ENCODE measurements around the gene ZNF569.
"Not testable (repeated sequence)": the region's sequence is repeated elsewhere in the genome, so short reads cannot be mapped to it uniquely, and the experiment has no call there.

The ZNF569 gene

DNA sequence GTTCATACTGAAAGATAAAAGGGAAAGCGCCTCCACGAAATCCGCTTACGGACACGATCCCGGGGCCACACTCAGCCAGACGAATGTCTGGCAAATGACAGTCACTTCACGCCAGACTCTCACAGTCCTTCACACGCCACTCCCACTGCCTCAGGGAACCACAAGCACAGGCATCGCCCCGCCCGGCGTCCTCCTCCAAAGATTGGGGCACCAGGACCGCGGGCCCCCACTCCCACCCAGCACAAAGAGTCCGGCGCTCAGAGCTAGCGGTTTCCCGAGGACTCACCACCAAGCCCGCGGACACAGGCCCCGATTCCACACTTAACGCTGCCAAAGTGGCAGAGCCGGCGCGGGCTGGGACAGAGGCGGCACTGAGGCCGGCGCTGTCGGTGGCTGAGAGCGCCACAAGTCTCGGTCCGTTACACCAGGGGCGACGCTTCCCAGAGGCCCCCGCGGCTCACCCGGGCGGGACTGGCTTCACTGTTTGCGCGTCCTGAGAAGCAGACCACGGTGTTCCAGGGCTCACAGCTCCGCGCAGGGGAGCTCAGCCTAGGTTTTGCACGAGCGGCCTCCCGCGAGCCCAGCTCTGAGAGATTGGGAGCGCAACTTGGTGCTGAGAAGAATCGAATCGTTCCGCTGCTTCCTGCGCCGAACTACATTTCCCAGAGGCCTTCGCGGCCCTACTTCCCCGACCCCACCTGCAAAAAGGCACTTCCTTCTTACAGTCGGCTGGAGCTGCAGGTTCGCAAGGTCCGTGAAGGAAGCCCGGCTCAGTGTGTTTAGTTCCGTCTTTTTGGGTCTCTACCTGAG is at the start of gene ZNF569:
Gene ZNF569, minus strand, starts transcription at position 647 of the 810 bp plus-strand sequence. CDS start 22,523 bp downstream, outside the sequence.
- DNase-seq = peak; percentile 87

DNA sequence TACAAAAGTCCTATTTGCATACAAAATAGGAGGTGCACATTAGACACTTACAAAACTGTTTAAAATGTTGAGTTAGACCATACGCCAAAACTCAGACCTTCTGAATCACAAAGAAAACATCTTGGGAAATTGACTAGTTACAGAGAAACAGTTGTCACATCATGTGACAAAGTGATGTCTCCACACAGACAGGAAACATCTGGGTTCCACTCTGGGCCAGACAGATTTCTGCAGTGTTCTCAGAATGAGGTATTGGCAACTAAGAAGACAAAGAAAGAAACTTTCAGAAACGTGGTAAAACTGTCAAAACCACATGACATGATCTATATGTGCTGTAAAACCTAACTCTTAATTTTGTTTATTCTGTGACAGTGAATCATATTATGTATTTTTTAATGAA is 46.2 kb upstream of the ZNF569 start:
- DNase-seq = no peak

DNA sequence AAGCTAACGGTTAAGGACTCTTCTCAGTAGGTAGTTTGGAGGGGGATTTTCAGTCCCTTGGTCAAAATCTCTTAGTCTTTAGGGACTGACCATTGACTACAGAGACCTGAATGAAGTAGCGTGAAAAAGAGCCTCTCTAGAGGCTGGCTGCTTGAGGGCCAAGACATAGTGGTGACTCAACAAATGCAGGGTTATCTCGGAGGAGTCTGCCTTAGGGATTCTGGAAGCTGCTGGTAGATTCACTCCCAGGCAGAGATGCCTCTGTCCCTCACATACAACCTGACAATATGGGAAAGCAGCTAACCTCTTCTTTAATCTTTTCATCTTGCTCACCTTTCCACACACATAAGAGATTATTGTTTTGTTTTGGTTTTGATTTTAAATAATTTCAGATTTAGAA is 44.6 kb upstream of the ZNF569 start:
- DNase-seq = no peak

DNA sequence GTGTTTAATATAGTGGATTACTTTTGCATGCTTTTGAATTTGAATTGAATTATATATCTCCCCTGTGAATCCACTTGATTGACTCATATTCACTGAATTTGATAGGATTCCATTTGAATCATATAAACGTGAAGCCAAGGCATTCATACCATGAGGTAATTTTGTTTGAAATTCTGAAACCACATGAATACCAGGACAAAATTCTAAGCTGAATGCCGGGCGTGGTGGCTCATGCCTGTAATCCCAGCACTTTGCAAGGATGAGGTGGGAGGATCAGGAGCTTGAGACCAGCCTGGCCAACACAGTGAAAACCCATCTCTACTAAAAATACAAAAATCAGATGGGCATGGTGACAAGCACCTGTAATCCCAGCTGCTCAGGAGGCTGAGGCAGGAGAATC is 43.9 kb upstream of the ZNF569 start:
- DNase-seq = no peak

DNA sequence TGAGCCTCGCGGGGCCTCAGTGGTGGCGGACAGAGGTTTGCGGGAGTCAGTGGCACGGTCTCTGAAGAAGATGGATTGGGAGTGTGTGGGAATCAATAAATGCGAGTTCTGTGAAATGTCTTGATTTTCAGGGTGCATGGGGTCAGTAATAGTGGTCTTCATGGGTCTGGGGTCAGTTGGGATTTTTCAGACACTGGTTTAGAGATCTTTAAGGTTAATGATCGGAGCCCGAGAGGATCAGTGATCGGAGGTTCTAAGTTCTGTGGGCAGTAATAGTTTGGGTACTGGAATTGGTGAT is 39.9 kb upstream of the ZNF569 start:
- no peak for DNase-seq

DNA sequence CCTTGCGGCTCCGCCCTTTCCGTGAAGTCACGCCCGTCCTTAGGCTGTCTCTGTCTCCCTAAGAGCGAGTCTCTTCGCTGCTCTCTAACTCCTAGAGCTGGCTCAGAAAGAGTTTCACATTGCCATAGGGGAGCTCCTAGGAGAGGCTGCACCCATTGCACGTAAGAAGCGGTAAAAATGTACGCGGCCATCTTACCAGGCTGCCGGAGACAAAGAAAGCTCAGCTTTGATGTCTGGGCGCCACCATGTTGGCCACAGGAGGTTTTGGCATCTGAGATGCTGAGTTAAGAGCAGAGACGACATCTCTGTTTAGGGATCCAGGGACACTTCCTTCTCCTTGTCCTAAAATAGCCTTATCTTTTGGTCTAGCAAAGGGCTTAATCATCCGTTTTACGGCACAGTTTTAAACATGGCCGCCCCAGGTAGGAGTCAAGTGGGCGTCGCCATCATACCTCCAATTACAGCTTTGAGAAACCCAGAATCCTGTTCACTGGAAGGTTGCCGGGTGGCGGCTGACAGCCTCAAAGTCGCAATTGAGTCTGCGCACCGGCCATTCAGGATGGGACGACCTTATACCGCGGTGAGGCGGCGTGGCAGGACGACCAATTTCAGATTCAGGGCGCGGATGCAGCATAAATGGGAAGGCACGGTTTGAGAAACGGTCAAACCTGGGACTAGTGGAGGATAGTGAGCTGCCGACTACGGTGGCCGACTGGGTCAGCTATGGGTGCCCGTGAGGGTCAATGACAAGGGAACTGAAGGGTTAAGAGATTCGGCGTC is 39.3 kb upstream of the ZNF569 start, which contains the start of gene ZNF793:
Gene ZNF793, plus strand, starts transcription at position 553 of the 780 bp plus-strand sequence. CDS start 16,501 bp downstream, outside the sequence.
- peak; percentile 82 for DNase-seq

DNA sequence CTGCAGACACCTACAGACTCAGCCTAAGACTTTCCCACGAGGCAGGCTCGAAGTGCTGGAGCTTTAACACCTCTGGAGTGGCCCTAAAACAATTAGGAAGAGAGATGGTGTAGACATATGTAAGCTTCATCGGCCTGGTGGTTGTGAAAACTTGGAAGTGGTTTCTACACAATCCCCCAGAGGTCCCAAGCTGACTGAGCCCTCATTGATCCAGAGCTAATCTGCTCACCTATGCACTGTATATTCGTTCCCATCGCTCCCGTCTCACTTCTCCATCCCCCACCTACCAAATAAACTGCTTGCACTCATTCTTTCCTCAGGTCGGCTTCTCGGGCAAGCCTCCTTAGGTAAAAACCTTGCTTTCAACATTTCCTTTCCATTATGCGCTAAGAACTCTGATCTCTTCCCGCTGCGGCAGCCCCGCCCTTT is 38.7 kb upstream of the ZNF569 start:
- no peak for DNase-seq

DNA sequence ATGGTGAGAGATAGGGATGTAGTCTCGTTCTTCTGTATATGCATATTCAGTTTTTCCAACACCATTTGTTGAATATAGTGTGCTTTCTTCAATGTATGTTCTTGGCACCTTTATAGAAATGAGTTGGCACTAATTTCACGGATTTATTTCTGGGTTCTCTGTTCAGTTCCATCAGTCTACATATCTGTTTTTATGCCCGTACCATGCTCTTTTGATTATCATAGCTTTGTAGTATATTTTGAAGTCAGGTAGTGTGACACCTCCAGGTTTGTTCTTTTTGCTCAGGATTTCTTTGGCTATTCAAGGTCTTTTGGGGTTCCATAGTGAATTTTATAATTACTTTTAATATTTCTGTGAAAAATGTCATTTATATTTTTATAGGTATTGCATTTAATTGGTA is 25.0 kb upstream of the ZNF569 start:
- DNase-seq = no peak

DNA sequence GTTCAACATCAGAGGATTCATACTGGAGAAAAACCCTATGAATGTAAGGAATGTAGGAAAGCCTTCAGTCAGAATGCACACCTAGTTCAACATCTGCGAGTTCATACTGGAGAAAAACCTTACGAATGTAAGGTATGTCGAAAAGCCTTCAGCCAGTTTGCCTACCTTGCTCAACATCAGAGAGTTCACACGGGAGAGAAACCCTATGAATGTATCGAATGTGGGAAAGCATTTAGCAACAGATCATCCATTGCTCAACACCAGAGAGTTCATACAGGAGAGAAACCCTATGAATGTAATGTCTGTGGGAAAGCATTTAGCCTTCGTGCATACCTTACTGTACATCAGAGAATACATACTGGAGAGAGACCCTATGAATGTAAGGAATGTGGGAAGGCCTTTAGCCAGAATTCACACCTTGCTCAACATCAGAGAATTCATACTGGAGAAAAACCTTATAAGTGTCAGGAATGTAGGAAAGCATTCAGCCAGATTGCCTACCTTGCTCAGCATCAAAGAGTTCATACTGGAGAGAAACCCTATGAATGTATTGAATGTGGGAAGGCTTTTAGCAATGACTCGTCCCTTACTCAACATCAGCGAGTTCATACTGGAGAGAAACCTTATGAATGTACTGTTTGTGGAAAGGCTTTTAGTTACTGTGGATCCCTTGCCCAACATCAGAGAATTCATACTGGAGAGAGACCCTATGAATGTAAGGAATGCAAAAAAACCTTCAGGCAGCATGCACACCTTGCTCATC is 17.3 kb upstream of the ZNF569 start:
- no peak for DNase-seq

DNA sequence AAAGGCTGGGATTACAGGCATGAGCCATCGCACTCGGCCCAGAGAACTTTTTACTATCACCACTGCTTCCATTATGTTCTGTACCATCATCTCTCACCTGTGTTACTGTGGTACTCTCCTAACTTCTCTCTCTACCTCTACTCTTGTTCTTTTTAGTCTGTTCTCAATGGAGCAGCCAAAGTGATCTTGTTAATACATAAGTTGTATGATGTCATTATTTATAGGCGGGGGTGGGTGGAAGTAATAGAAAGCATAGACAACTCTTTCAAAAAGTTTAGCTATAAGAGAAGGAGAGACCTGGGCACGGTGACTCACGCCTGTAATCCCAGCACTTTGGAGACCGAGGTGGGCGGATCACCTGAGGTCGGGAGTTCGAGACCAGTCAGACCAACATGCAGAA is 4.9 kb upstream of the ZNF569 start:
- DNase-seq = no peak

DNA sequence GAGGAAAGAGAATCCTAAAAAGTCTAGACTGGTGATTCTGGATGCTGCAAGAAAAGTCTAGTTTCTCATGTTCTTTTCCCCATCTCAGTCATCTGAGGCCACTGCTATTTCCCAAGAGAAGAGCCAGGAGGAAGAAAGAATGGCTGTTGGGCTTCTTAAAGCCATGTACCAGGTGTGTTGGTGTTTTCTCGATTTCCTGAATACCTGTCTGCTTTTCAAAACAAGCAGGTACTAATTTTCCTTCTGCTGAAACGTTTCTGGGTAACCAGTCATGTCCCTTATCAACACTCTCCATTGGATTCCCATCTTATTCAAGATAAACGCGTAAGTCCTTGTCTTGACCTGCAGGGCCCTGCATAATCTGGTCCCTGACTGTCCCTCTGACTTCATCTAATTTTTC is 3.0 kb upstream of the ZNF569 start:
- DNase-seq = no peak

DNA sequence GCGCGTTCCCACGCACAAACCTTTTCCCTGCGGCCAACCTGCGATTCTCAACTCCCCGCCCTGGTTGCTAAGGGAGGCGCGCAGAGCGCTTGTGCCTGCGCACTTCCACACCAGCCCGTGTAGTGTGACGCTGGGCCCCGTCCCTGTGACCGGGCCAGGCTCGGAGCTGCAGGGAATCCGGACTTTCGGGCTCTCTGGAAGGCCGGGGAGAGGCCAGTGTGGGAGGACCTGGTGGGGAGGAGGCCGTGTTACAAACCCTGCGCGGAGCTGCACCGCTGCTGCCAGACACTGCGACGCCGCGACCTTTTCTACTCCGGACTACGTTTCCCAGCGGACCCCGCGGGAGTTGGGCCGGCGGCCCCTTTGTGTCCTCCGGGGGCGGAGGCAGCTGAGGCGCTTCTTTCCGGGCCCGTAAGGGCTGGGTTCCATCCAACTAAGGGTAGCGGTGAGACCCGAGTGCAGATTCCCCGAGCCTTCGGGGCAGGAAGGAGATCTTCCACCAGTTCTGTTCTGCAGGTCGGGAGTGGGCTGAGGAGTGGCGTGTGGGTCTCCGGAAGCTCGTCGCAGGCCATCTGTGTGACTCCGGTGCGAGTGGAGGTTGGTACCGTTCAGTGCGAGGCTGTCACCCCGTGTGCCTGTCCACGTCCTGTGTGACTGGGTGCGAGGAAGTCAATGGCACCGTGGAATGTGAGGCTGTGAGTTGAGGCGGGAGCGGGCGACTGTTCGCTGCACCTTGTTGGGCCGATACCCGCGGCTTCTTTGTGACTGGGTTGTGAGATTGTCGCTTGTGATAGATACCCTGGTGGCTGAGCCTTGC is 1.9 kb upstream of the ZNF569 start, which contains the start of gene ZNF570:
Gene ZNF570, plus strand, starts transcription at position 396 of the 817 bp plus-strand sequence. CDS start 999 bp downstream, outside the sequence.
- peak; percentile 89 for DNase-seq

DNA sequence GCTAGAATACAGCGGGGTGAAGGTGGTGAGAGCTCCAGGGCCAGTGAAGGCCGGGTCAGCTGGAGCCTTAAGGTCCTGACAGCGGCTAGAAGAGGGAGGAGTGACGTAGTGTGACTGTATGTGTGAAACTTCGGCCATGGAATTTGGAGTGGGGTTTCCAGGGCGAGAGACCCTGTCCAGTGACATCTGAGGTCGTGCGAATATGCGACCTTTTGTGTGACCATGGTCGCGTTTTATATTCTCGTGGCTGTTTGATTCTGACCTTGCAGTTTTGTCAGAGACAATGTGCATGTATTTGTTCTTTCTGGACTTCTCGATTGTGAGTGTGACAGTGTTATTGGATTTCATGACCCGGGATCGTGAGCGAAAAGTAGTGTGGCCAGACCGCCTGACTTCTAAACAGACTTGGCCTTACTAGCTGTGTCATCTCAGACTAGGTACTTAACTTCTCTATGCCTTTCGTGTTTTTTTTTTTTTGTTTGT is 405 bp upstream of the ZNF569 start:
- no peak for DNase-seq

DNA sequence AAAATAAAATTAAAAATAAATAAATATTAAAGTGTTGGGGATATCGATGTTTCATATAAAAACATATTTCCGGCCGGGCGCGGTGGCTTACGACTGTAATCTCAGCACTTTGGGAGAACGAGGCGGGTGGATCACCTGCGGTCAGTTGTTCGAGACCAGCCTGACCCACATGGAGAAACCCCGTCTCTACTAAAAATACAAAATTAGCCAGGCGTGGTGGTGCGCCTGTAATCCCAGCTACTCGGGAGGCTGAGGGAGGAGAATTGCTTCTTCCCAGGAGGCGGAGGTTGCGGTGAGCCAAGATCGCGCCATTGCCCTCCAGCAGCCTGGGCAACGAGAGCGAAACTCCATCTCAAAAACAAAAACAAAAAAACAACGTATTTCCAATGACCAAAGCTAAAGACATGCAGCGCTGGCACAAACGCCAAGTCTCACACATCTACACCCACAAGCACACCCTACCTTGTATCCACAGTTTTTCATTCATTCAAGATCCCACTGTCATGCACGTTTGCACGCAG is 907 bp downstream of the ZNF569 start:
- DNase-seq = peak; percentile 18

DNA sequence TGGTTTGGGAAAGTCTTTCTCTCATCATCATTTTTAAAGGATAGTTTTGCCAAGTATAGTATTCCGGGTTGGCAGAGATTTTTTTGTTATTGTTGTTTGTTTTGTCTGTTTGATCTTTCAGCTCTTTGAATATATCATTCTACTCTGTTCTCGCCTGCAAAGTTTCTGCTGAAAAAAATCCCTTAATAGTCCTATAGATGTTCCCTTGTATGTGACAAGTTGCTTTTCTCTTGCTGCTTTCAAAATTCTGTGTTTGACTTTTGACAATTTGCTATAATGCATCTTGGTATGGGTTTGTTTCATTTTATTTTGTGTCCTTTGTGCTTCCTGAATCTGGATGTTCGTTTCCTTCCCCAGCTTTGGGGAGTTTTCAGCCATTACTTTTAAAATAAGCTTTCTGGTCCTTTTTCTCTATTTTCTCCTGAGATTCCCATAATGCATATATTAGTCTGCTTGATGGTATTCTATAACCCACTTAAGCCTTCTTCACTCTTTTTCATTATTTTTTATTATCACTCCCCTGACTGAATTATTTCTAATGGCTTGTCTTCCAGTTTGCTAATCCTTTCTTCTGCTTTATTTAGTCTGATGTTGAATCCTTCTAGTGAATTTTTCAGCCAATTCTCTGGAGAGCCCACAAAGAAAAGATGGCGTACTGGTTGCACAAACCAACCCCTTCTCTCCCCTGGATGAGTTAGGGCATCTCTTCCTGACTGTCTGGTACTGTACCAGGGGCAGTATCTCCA is 14.6 kb downstream of the ZNF569 start:
- DNase-seq = no peak

DNA sequence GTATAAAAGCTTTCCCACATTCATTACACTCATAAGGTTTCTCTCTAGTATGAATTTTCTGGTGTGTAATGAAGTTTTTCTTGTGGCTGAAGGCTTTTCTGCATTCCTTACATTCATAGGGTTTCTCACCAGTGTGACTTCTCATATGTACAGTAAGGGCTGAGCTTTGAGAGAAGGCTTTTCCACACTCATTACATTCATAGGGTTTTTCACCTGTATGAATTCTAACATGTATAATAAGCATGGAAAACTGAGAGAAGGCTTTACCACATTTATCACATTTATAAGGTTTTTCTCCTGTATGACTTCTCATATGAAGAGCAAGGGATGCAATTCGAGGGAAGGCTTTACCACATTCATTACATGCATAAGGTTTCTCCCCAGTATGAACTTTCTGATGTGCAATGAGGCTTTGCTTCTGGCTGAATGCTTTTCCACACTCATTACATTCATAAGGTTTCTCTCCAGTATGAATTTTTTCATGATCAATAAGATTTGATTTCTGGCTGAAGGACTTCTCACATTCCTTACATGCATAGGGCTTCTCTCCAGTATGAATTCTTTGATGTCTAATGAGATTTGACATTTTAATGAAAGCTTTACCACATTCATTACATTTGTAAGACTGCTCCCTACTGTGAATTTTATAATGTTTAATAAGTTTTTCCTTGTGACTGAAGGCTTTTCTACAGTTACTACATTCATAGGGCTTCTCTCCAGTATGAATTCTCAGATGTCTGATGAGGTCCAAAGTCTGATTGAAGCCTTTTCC is 53.7 kb downstream of the ZNF569 start:
- DNase-seq = no peak

DNA sequence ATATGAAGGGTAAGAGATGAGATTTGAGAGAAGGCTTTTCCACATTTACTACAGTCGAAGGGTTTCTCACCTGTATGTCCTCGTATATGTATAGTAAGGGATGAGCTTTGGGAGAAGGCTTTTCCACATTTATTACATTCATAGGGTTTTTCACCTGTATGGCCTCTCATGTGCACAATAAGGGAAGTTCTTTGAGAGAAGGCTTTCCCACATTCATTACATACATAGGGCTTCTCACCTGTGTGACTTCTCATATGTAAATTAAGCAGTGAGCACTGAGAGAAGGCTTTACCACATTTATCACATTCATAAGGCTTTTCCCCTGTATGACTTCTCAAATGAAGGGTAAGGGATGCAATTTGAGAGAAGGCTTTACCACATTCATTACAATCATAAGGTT is 54.5 kb downstream of the ZNF569 start:
- DNase-seq = no peak

DNA sequence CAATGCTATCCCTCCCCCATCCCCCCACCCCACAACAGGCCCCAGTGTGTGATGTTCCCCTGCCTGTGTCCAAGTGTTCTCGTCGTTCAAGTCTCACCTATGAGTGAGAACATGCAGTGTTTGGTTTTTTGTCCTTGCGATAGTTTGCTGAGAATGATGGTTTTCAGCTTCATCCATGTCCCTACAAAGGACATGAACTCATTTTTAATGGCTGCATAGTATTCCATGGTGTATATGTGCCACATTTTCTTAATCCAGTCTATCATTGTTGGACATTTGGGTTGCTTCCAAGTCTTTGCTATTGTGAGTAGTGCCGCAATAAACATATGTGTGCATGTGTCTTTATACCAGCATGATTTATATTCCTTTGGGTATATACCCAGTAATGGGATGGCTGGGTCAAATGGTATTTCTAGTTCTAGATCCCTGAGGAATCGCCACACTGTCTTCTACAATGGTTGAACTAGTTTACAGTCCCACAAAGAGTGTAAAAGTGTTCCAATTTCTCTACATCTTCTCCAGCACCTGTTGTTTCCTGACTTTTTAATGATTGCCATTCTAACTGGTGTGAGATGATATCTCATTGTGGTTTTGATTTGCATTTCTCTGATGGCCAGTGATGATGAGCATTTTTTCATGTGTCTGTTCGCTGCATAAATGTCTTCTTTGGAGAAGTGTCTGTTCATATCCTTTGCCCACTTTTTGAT is 61.0 kb downstream of the ZNF569 start:
- not testable (repeated sequence) for DNase-seq

DNA sequence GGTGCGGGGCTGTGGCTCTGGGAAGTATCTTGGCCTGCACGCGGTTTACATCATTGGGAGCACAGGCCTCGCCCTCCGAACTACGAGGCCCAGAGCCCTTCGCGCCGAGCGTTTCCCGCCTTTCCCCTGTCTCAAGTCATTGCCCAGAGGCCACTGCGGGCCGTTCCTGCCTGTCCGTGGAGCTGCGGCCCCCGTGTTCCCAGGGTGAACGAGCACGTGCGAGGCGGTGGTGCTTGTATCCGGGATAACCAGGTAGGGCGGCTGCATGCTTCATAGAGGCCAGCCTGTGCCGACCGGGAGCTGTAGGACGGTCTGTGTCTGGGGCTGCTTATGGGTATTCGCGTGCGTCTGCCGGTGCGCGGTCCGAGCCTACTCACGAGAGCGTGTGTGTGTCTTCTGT is 63.8 kb downstream of the ZNF569 start:
- no peak for DNase-seq

DNA sequence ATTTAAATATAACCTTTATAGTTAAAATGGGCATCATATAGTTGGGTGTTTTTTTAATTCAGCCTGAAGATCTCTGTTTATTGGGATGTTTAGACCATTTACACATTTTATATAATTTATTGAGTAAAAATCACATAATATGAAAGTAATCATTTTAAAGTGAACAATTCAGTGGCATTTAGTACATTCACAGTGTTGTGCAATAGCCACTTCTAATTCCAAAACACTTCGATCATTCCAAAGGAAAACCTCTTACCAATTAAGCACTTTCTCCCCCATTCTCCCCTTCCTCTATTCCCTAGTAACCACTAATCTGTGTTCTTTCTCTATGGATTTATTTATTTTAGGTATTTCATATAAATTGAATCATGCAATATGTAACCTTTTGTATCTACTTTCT is 66.2 kb downstream of the ZNF569 start:
- DNase-seq = no peak

All from activated T-cell treated with anti-CD3 and anti-CD28 coated beads, Interleukin-2, amount 50 U/mL, for 1 hour (primary cell).